Loucy (cell line): Measurements from ENCODE around the gene DLGAP1.
"Not testable (repeated sequence)": the region's sequence is repeated elsewhere in the genome, so short reads cannot be mapped to it uniquely, and the experiment has no call there.

Experiments
- H2AFZ ChIP-seq: fragments of 200-600 bp; sonication (generic); 2 replicates; pipeline ENCODE4 v1.6.0; 2016; ENCODE audit warnings: antibody characterized with exemption, mild to moderate bottlenecking, low read length, moderate library complexity
- H3F3A ChIP-seq: fragments of 200-600 bp; 2 replicates; pipeline ENCODE4 v1.6.0; 2016; ENCODE audit warnings: antibody characterized with exemption, low read depth, mild to moderate bottlenecking
- H3K27me3 ChIP-seq: fragments of 200-600 bp; sonication (generic); 2 replicates; pipeline ENCODE4 v1.6.1; 2014; ENCODE audit warnings: low read length, mild to moderate bottlenecking; ENCODE audit not compliant: insufficient read depth, poor library complexity, severe bottlenecking
- H3K36me3 ChIP-seq: fragments of 200-600 bp; sonication (generic); 2 replicates; pipeline ENCODE4 v1.6.1; 2016; ENCODE audit warnings: low read length; ENCODE audit not compliant: insufficient read depth
- H3K4me1 ChIP-seq: fragments of 200-600 bp; sonication (generic); 2 replicates; pipeline ENCODE4 v1.5.1; 2014; ENCODE audit warnings: low read length, mild to moderate bottlenecking; ENCODE audit not compliant: insufficient read depth, poor library complexity, severe bottlenecking
- H3K4me2 ChIP-seq: fragments of 200-600 bp; sonication (generic); 2 replicates; pipeline ENCODE4 v1.6.0; 2014; ENCODE audit warnings: antibody characterized with exemption, low read length, low read depth, mild to moderate bottlenecking; ENCODE audit not compliant: poor library complexity, severe bottlenecking
- H3K4me3 ChIP-seq: fragments of 200-600 bp; sonication (generic); 2 replicates; pipeline ENCODE4 v1.5.1; 2014; ENCODE audit warnings: low read length, mild to moderate bottlenecking, mixed read lengths; ENCODE audit not compliant: poor library complexity, severe bottlenecking
- H3K79me2 ChIP-seq: fragments of 200-600 bp; sonication (generic); 2 replicates; pipeline ENCODE4 v1.6.1; 2014; ENCODE audit warnings: low read length; ENCODE audit not compliant: insufficient read depth
- H3K9ac ChIP-seq: fragments of 200-600 bp; sonication (generic); 2 replicates; pipeline ENCODE4 v1.6.0; 2014; ENCODE audit warnings: mild to moderate bottlenecking, low read depth, low read length, moderate library complexity; ENCODE audit not compliant: poor library complexity, severe bottlenecking
- H3K9me2 ChIP-seq: fragments of 200-600 bp; sonication (generic); replicated peaks from 2 replicates; pipeline ENCODE4 v1.6.1; 2016; ENCODE audit warnings: low read depth, low read length, mixed read lengths
- H3K9me3 ChIP-seq: fragments of 200-600 bp; sonication (generic); 2 replicates; pipeline ENCODE4 v1.6.1; 2014; ENCODE audit warnings: mild to moderate bottlenecking, antibody characterized with exemption, low read length, low read depth; ENCODE audit not compliant: insufficient read depth
- H4K20me1 ChIP-seq: fragments of 200-600 bp; sonication (generic); 2 replicates; pipeline ENCODE4 v1.6.0; 2014; ENCODE audit warnings: antibody characterized with exemption, low read length, mild to moderate bottlenecking; ENCODE audit not compliant: insufficient read depth, poor library complexity, severe bottlenecking
- EZH2phosphoT487 ChIP-seq: fragments of 200-600 bp; IDR thresholded peaks from 2 replicates; pipeline ENCODE4 v1.6.1; 2018; ENCODE audit warnings: antibody characterized with exemption, mild to moderate bottlenecking, moderate library complexity, borderline replicate concordance
- TF ChIP-seq, protein P1 (sequence below): fragments of 200-600 bp; sonication (generic); conservative IDR thresholded peaks from 2 replicates; pipeline ENCODE4 v1.5.1; 2014; ENCODE audit warnings: mild to moderate bottlenecking, antibody characterized with exemption, low read length

The DLGAP1 gene

DNA sequence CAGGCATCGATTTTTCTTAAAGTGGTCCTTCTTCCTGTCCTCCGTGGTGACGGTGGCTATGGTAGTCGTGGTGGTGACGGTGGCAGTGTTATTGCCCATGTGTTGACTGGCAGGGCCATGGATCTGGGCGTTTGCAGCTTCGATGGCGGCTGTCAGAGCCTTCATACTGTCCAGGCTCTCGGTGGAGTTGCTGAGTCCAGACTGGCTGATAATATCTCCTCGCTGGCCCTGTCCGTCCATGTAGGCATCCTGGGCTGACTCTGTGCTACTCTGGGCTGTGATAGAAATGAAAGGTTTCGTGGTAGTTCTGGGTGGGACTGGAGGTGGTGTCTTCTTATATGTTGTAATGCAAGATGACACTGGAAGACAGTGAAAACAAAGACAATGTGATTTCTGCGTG is 873.2 kb downstream of the DLGAP1 start:
- no peak overlapping the region for H2AFZ ChIP-seq
- no peaks in the 10 kb centered on the region for H3K79me2 ChIP-seq
- no peaks in the 10 kb centered on the region for H3K27me3 ChIP-seq
- H3K9ac ChIP-seq = no peak overlapping the region
- H4K20me1 ChIP-seq = no peaks in the 10 kb centered on the region
- no peaks in the 10 kb centered on the region for H3K36me3 ChIP-seq
- no peak overlapping the region for H3K4me2 ChIP-seq
- no peak overlapping the region for H3K4me3 ChIP-seq
- H3K9me2 ChIP-seq = no peaks in the 10 kb centered on the region
- TF ChIP-seq EZH2phosphoT487 = no peak
- TF ChIP-seq, protein P1, sequence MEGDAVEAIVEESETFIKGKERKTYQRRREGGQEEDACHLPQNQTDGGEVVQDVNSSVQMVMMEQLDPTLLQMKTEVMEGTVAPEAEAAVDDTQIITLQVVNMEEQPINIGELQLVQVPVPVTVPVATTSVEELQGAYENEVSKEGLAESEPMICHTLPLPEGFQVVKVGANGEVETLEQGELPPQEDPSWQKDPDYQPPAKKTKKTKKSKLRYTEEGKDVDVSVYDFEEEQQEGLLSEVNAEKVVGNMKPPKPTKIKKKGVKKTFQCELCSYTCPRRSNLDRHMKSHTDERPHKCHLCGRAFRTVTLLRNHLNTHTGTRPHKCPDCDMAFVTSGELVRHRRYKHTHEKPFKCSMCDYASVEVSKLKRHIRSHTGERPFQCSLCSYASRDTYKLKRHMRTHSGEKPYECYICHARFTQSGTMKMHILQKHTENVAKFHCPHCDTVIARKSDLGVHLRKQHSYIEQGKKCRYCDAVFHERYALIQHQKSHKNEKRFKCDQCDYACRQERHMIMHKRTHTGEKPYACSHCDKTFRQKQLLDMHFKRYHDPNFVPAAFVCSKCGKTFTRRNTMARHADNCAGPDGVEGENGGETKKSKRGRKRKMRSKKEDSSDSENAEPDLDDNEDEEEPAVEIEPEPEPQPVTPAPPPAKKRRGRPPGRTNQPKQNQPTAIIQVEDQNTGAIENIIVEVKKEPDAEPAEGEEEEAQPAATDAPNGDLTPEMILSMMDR = no peak
- peaks cover 4% of the 10 kb centered on the region for H3K4me1 ChIP-seq
- H3K9me3 ChIP-seq = no peaks in the 10 kb centered on the region
- H3F3A ChIP-seq = no peaks in the 10 kb centered on the region

DNA sequence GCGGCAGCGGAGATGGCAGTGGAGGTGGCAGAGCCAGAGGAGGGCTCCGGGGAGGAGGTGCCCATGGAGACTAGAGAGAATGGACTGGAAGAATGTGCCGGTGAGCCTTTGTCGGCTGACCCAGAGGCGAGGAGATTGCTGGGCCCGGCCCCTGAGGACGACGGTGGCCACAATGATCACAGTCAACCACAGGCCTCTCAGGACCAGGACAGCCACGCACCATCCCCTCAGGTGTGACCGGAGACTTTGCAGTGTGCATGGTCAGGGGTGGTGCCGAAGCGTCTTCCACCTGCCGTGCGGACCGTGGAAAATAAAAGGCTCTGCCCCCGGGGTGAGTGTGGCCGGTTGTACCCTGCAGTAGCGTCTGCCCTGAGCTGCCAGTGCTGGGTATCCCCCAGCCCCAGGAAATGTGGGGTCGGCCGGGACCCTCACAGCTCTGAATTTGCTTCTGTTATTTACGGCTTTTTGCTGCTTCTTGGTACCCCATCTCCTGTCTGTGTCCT is 874.5 kb downstream of the DLGAP1 start:
- H3K79me2 ChIP-seq, H4K20me1 ChIP-seq, H3K9me3 ChIP-seq, H3K36me3 ChIP-seq, H2AFZ ChIP-seq, H3K27me3 ChIP-seq, H3K4me2 ChIP-seq, H3K4me3 ChIP-seq, H3F3A ChIP-seq, H3K9ac ChIP-seq, H3K4me1 ChIP-seq, H3K9me2 ChIP-seq: not testable (repeated sequence)

DNA sequence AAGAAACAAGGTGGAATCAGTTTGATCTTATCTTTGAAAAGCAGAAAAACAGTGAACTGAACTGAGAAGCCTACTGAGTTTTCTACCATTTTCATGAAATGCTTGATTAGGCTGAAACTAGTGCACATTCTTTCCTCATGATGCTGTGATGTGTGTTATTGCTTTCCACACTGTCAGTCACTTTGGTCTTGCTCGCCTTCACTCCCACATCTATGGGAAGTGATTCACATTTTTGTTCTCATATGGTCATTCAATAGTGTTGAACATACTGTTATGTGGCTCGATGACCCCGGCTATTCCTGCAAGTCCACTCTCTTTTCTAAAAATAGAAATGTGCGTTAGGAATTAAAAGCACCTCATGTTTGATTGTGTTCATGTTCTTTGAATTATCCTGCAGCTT is 875.4 kb downstream of the DLGAP1 start:
- no peaks in the 10 kb centered on the region for H3K4me1 ChIP-seq
- no peaks in the 10 kb centered on the region for H3F3A ChIP-seq
- H3K9me3 ChIP-seq = no peaks in the 10 kb centered on the region
- H3K36me3 ChIP-seq = no peaks in the 10 kb centered on the region
- H3K9ac ChIP-seq = no peak overlapping the region
- H4K20me1 ChIP-seq = no peaks in the 10 kb centered on the region
- no peak overlapping the region for H3K4me2 ChIP-seq
- no peak for TF ChIP-seq EZH2phosphoT487
- TF ChIP-seq, protein P1 = no peak
- no peak overlapping the region for H3K4me3 ChIP-seq
- no peak overlapping the region for H2AFZ ChIP-seq
- H3K79me2 ChIP-seq = no peaks in the 10 kb centered on the region
- H3K9me2 ChIP-seq = no peaks in the 10 kb centered on the region
- no peaks in the 10 kb centered on the region for H3K27me3 ChIP-seq

DNA sequence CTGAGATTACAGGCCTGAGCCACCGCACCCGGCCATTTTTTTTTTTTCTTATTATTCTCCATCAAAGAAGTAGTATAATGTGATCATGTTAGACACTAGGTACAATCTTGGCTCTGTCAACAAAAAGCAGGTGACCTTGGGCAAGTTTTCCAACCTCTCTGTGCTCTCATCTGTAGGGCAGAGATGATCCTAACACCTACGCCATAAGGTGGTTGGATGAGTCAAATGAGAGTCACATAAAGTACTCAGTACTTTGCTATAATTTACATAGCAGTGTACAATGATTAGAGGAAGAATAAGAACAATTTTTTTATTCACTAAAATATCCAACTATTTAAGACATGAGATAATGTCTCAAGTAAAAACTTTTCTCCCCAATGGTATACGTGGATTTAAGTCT is 876.5 kb downstream of the DLGAP1 start:
- H3K27me3 ChIP-seq = no peaks in the 10 kb centered on the region
- no peaks in the 10 kb centered on the region for H3K4me1 ChIP-seq
- no peak overlapping the region for H3K4me2 ChIP-seq
- H3K36me3 ChIP-seq = no peaks in the 10 kb centered on the region
- no peaks in the 10 kb centered on the region for H3K9me2 ChIP-seq
- no peak overlapping the region for H3K9ac ChIP-seq
- no peak overlapping the region for H3K4me3 ChIP-seq
- H4K20me1 ChIP-seq = no peaks in the 10 kb centered on the region
- H3K79me2 ChIP-seq = no peaks in the 10 kb centered on the region
- no peak for TF ChIP-seq EZH2phosphoT487
- TF ChIP-seq, protein P1 = no peak
- H3F3A ChIP-seq = no peaks in the 10 kb centered on the region
- H2AFZ ChIP-seq = no peak overlapping the region
- H3K9me3 ChIP-seq = no peaks in the 10 kb centered on the region
